ENCODE data around the gene XPA. TPM values are rescaled to one million over a fixed set of nuclear protein-coding genes. Genes with fewer than 3 reads are reported as not detected.
A peak's percentile ranks its signal among the peaks of the same experiment; 100 is the strongest.

XPA gene
- total and polyA plus RNA-seq, 2 of the 13 experiments (the other 11 are each of a cell fraction or from before 2014, with no cell fraction given) = 2.3 to 15.2 TPM

DNA sequence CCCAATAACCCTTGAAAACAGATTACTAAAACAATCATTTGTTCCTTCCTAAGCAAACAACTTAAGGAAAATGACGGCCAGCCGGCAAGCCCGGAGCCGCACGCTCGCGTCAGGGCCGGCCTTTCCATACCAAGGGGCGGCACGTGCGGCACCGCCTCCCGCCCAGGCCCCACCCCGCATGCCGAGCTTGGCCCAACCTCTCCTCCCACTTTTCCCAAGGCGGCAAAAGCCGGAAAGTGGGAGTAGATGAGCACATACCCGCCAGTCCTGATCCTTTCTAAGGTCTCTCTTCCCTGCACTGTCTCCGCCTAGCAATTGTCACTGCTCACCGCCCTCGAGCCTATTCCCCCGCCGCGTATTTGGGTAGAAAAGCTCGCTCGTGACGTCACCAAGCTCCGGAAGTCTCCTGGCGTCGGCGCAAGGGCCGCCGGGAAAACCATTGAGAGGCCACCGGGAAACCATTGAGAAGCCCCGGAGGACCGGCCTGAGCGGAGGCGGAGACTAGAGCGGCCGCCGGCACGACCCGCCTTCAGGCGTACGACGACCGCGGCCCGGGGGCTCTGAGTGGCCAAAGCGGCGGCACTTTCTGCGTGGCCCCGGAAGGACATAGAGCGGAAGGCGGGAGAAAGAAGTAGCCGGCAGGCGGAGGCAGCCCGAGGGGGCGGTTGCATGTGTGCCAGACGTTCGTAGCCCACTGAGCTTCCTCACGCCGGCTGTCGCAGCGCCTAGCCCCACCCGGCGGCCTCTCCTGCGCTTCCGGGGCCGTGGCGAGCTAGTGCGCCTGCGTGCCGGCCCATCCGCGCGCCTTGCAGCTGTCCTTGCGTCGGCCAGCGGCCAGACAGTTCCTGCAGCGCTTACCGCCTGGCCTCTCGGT is 63.9 kb downstream of the XPA start, which contains the start of the genes NCBP1 and TSTD2 (continued):
- TF ChIP-seq ZNF878 (CRISPR knock-in tag; IDR thresholded peaks at IDR 0.05) (peak; percentile 87; the same call in 1 of the 2 replicates), ZSCAN25 (CRISPR knock-in tag; IDR thresholded peaks at IDR 0.05) (peak; percentile 56; the same call in 1 of the 2 replicates), ZNF792 (CRISPR knock-in tag; IDR thresholded peaks at IDR 0.05) (peak; percentile 65; the same call in 1 of the 2 replicates), ZFP1 (CRISPR knock-in tag; IDR thresholded peaks at IDR 0.05) (0 out of 2 replicates have a peak, but pooled peaks have one; percentile 4), FOXO1 (CRISPR knock-in tag; IDR thresholded peaks at IDR 0.05) (no peak), FOXP4 (CRISPR knock-in tag; IDR thresholded peaks at IDR 0.05) (peak; percentile 50), CHD2 (IDR thresholded peaks at IDR 0.05; ENCODE audit: low read depth, low read length) (no peak), GFI1 (CRISPR knock-in tag; IDR thresholded peaks at IDR 0.05; ENCODE audit: borderline replicate concordance) (peak; percentile 75), RFX3 (CRISPR knock-in tag; IDR thresholded peaks at IDR 0.05) (no peak), ZNF333 (CRISPR knock-in tag; IDR thresholded peaks at IDR 0.05; ENCODE audit: borderline replicate concordance) (no peak), HNRNPL (IDR thresholded peaks at IDR 0.05; ENCODE audit: low read depth, low read length) (no peak), TAF1 (CRISPR knock-in tag; IDR thresholded peaks at IDR 0.05) (peak; percentile 98), ZNF75D (CRISPR knock-in tag; IDR thresholded peaks at IDR 0.05; ENCODE audit: borderline replicate concordance) (no peak), ZNF543 (CRISPR knock-in tag; IDR thresholded peaks at IDR 0.05) (peak; percentile 80), ZNF781 (CRISPR knock-in tag; IDR thresholded peaks at IDR 0.05; ENCODE audit: borderline replicate concordance, not compliant biosample characterization) (no peak), ZNF530 (CRISPR knock-in tag; IDR thresholded peaks at IDR 0.05; ENCODE audit: low read depth) (peak; percentile 62; the same call in 1 of the 2 replicates), ZC3H13 (CRISPR knock-in tag; IDR thresholded peaks at IDR 0.05) (no peak; the same call in 1 of the 2 replicates), BCL6 (CRISPR knock-in tag; IDR thresholded peaks at IDR 0.05) (0 out of 2 replicates have a peak, but pooled peaks have one; percentile 4), DR1 (CRISPR knock-in tag; IDR thresholded peaks at IDR 0.05) (peak; percentile 73; the same call in 1 of the 2 replicates), DMAP1 (CRISPR knock-in tag; IDR thresholded peaks at IDR 0.05) (peak; percentile 75), SIN3B (IDR thresholded peaks at IDR 0.05; ENCODE audit: low read length) (no peak), ZMYM4 (CRISPR knock-in tag; IDR thresholded peaks at IDR 0.05) (peak; percentile 70), ZFP36L2 (CRISPR knock-in tag; IDR thresholded peaks at IDR 0.05) (no peak)
- TF ChIP-seq, protein P1, sequence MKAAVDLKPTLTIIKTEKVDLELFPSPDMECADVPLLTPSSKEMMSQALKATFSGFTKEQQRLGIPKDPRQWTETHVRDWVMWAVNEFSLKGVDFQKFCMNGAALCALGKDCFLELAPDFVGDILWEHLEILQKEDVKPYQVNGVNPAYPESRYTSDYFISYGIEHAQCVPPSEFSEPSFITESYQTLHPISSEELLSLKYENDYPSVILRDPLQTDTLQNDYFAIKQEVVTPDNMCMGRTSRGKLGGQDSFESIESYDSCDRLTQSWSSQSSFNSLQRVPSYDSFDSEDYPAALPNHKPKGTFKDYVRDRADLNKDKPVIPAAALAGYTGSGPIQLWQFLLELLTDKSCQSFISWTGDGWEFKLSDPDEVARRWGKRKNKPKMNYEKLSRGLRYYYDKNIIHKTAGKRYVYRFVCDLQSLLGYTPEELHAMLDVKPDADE (CRISPR knock-in tag; IDR thresholded peaks at IDR 0.05) = peak; percentile 58; the same call in 1 of the 2 replicates
- TF ChIP-seq, protein P2, sequence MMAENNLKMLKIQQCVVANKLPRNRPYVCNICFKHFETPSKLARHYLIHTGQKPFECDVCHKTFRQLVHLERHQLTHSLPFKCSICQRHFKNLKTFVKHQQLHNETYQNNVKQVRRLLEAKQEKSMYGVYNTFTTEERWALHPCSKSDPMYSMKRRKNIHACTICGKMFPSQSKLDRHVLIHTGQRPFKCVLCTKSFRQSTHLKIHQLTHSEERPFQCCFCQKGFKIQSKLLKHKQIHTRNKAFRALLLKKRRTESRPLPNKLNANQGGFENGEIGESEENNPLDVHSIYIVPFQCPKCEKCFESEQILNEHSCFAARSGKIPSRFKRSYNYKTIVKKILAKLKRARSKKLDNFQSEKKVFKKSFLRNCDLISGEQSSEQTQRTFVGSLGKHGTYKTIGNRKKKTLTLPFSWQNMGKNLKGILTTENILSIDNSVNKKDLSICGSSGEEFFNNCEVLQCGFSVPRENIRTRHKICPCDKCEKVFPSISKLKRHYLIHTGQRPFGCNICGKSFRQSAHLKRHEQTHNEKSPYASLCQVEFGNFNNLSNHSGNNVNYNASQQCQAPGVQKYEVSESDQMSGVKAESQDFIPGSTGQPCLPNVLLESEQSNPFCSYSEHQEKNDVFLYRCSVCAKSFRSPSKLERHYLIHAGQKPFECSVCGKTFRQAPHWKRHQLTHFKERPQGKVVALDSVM (CRISPR knock-in tag; IDR thresholded peaks at IDR 0.05) = 0 out of 2 replicates have a peak, but pooled peaks have one; percentile 61
- TF ChIP-seq, protein P3, sequence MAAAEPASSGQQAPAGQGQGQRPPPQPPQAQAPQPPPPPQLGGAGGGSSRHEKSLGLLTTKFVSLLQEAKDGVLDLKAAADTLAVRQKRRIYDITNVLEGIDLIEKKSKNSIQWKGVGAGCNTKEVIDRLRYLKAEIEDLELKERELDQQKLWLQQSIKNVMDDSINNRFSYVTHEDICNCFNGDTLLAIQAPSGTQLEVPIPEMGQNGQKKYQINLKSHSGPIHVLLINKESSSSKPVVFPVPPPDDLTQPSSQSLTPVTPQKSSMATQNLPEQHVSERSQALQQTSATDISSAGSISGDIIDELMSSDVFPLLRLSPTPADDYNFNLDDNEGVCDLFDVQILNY (CRISPR knock-in tag; conservative IDR thresholded peaks at IDR 0.05) = peak; percentile 46; the same call in 1 of the 2 replicates

Data from HepG2 (cell line).